ENCODE data around the gene TNFRSF4. TPM values are rescaled to one million over a fixed set of nuclear protein-coding genes. Genes with fewer than 3 reads are reported as not detected.

TNFRSF4 gene
- total RNA-seq, 2 experiments from 2014 or later = 44.1 to 52.8 TPM

- no peaks in the 10 kb centered on the region for H3K27me3 Mint-ChIP-seq
- no peaks in the 10 kb centered on the region for H3K9me3 Mint-ChIP-seq
- peaks cover 3% of the 10 kb centered on the region for H3K4me1 Mint-ChIP-seq
- H3K27ac Mint-ChIP-seq = no peak overlapping the region
- ChIA-PET CTCF (interaction anchor here (1.9 kb wide), 1 partner anchor 10 kb away, joined by 4 read pairs; no protein-coding TSS in a partner anchor), POLR2A (no interaction called here)
- H3K36me3 Mint-ChIP-seq (ENCODE audit: low read depth) = no peaks in the 10 kb centered on the region
- no peak overlapping the region for H3K4me3 Mint-ChIP-seq
- DNase-seq = no peak
These were observed 48.0 kb downstream of the TNFRSF4 start for GRCh38 chr1:1165900-1166421.

GRCh38 chr1:1165485-1165884 lies 48.5 kb downstream of the TNFRSF4 start:
- H3K4me1 Mint-ChIP-seq = peaks cover 3% of the 10 kb centered on the region
- no peak for DNase-seq
- no peaks in the 10 kb centered on the region for H3K36me3 Mint-ChIP-seq (ENCODE audit: low read depth)
- H3K27me3 Mint-ChIP-seq = no peaks in the 10 kb centered on the region
- ChIA-PET POLR2A (no interaction called here), CTCF (interaction anchor here (1.9 kb wide), 1 partner anchor 9 kb away, joined by 4 read pairs; no protein-coding TSS in a partner anchor)
- no peak overlapping the region for H3K4me3 Mint-ChIP-seq
- no peaks in the 10 kb centered on the region for H3K9me3 Mint-ChIP-seq
- H3K27ac Mint-ChIP-seq = no peak overlapping the region

GRCh38 chr1:1164701-1165451 lies 49.1 kb downstream of the TNFRSF4 start:
- no peak overlapping the region for H3K4me3 Mint-ChIP-seq
- H3K9me3 Mint-ChIP-seq = no peaks in the 10 kb centered on the region
- no peak for DNase-seq
- ChIA-PET POLR2A (no interaction called here), CTCF (interaction anchor here (1.9 kb wide), 1 partner anchor 8 kb away, joined by 4 read pairs; no protein-coding TSS in a partner anchor)
- H3K27me3 Mint-ChIP-seq = no peaks in the 10 kb centered on the region
- no peaks in the 10 kb centered on the region for H3K4me1 Mint-ChIP-seq
- H3K36me3 Mint-ChIP-seq (ENCODE audit: low read depth) = no peaks in the 10 kb centered on the region
- no peak overlapping the region for H3K27ac Mint-ChIP-seq

GRCh38 chr1:1164361-1164700 lies 49.6 kb downstream of the TNFRSF4 start:
- no peak for DNase-seq
- Mint-ChIP-seq H3K27me3 (no peaks in the 10 kb centered on the region), H3K4me3 (no peak overlapping the region), H3K27ac (no peak overlapping the region), H3K9me3 (no peaks in the 10 kb centered on the region), H3K36me3 (ENCODE audit: low read depth) (no peaks in the 10 kb centered on the region), H3K4me1 (no peaks in the 10 kb centered on the region)
- ChIA-PET POLR2A (no interaction called here), CTCF (interaction anchor here (1.9 kb wide), 1 partner anchor 8 kb away, joined by 4 read pairs; no protein-coding TSS in a partner anchor)

GRCh38 chr1:1163538-1164070 lies 50.3 kb downstream of the TNFRSF4 start:
- H3K36me3 Mint-ChIP-seq (ENCODE audit: low read depth) = no peaks in the 10 kb centered on the region
- POLR2A ChIA-PET = no interaction called here
- CTCF ChIA-PET = no interaction called here

GRCh38 chr1:1162597-1163537 lies 51.1 kb downstream of the TNFRSF4 start:
- Mint-ChIP-seq H3K4me3 (no peak overlapping the region), H3K27me3 (no peaks in the 10 kb centered on the region), H3K27ac (no peak overlapping the region), H3K9me3 (no peaks in the 10 kb centered on the region), H3K4me1 (peaks cover 6% of the 10 kb centered on the region), H3K36me3 (ENCODE audit: low read depth) (no peaks in the 10 kb centered on the region)
- DNase-seq = no peak
- ChIA-PET CTCF (interaction anchor here (1.0 kb wide), 1 partner anchor 9 kb away, joined by 3 read pairs; no protein-coding TSS in a partner anchor), POLR2A (no interaction called here)

More at GRCh38 chr1:1163538-1164070, 50.3 kb downstream of the TNFRSF4 start:
- H3K4me3 Mint-ChIP-seq = no peak overlapping the region
- no peaks in the 10 kb centered on the region for H3K9me3 Mint-ChIP-seq
- no peak overlapping the region for H3K27ac Mint-ChIP-seq
- no peak for DNase-seq
- H3K27me3 Mint-ChIP-seq = no peaks in the 10 kb centered on the region
- H3K4me1 Mint-ChIP-seq = peaks cover 6% of the 10 kb centered on the region

- ChIA-PET CTCF (no interaction called here), POLR2A (no interaction called here)
- Mint-ChIP-seq H3K27me3 (no peaks in the 10 kb centered on the region), H3K36me3 (ENCODE audit: low read depth) (no peaks in the 10 kb centered on the region), H3K27ac (no peak overlapping the region), H3K4me3 (no peak overlapping the region), H3K4me1 (peaks cover 8% of the 10 kb centered on the region), H3K9me3 (no peaks in the 10 kb centered on the region)
- no peak for DNase-seq
These were observed 52.3 kb downstream of the TNFRSF4 start for GRCh38 chr1:1161683-1162079.

Small RNAs within 50 kb of the gene (microRNA-seq; reads per million reads assigned to microRNA genes)
- gene MIR200A (ENCODE audit: borderline microRNAs expressed, borderline replicate concordance) (4.8 reads per million, percentile 26 among the genes with 10 or more reads in this experiment), gene MIR200B (ENCODE audit: borderline microRNAs expressed, borderline replicate concordance) (4.8 reads per million, percentile 26 among the genes with 10 or more reads in this experiment), gene MIR429 (ENCODE audit: borderline microRNAs expressed, borderline replicate concordance) (2.1 reads per million, percentile 5 among the genes with 10 or more reads in this experiment)

Other genes with a start within 250 kb of the TNFRSF4 start
- 1 to 10 TPM; 3.2 TPM for gene PLEKHN1, start 247.7 kb downstream of the TNFRSF4 start, total RNA-seq
- not detected for gene PERM1, start 232.1 kb downstream of the TNFRSF4 start, total RNA-seq
- gene HES4, start 214.1 kb downstream of the TNFRSF4 start, total RNA-seq = under 1 TPM; 0.42 to 0.46 TPM
- gene ISG15, start 200.7 kb downstream of the TNFRSF4 start, total RNA-seq = 100 to 1,000 TPM; 237 to 332 TPM
- gene AGRN, start 194.0 kb downstream of the TNFRSF4 start, total RNA-seq = 1 to 10 TPM; 7.4 to 8.3 TPM
- gene RNF223, start 139.8 kb downstream of the TNFRSF4 start, total RNA-seq = not detected
- gene C1orf159, start 98.1 kb downstream of the TNFRSF4 start, total RNA-seq = 10 to 100 TPM; 18.0 to 22.0 TPM
- gene TTLL10, start 40.3 kb downstream of the TNFRSF4 start, total RNA-seq = under 1 TPM; 0.15 to 0.27 TPM
- gene TNFRSF18, start 7.6 kb downstream of the TNFRSF4 start, total RNA-seq = 10 to 100 TPM; 26.0 to 33.9 TPM
- gene SDF4, start 17.8 kb upstream of the TNFRSF4 start, total RNA-seq = 10 to 100 TPM; 81.7 to 91.4 TPM
- 10 to 100 TPM; 15.8 to 19.2 TPM for gene B3GALT6, start 18.1 kb upstream of the TNFRSF4 start, total RNA-seq
- gene C1QTNF12, start 32.6 kb upstream of the TNFRSF4 start, total RNA-seq = 1 to 10 TPM; 1.2 to 1.4 TPM
- gene UBE2J2, start 59.7 kb upstream of the TNFRSF4 start, total RNA-seq = 10 to 100 TPM; 63.4 to 63.7 TPM
- 1 to 10 TPM; 5.1 to 6.6 TPM for gene SCNN1D, start 66.3 kb upstream of the TNFRSF4 start, total RNA-seq
- gene ACAP3, start 93.8 kb upstream of the TNFRSF4 start, total RNA-seq = 10 to 100 TPM; 69.5 to 92.1 TPM
- 10 to 100 TPM; 18.9 to 24.4 TPM for gene PUSL1, start 94.4 kb upstream of the TNFRSF4 start, total RNA-seq
- 100 to 1,000 TPM; 123 to 126 TPM for gene INTS11, start 110.5 kb upstream of the TNFRSF4 start, total RNA-seq
- gene CPTP, start 110.6 kb upstream of the TNFRSF4 start, total RNA-seq = 10 to 100 TPM; 25.2 to 27.6 TPM
- 1 to 10 TPM; 3.1 to 3.7 TPM for gene TAS1R3, start 117.1 kb upstream of the TNFRSF4 start, total RNA-seq
- 10 to 100 TPM; 33.0 to 34.0 TPM for gene DVL1, start 135.3 kb upstream of the TNFRSF4 start, total RNA-seq
- gene MXRA8, start 144.4 kb upstream of the TNFRSF4 start, total RNA-seq = under 1 TPM; 0.15 to 0.30 TPM
- gene AURKAIP1, start 161.1 kb upstream of the TNFRSF4 start, total RNA-seq = 100 to 1,000 TPM; 101 to 125 TPM
- gene CCNL2, start 185.2 kb upstream of the TNFRSF4 start, total RNA-seq = 100 to 1,000 TPM; 122 to 131 TPM
- 100 to 1,000 TPM in 1 of 2 experiments, 10 to 100 TPM in 1; 98.6 to 107 TPM for gene MRPL20, start 193.1 kb upstream of the TNFRSF4 start, total RNA-seq
- gene ANKRD65, start 207.1 kb upstream of the TNFRSF4 start, total RNA-seq = not detected
- under 1 TPM; 0.10 to 0.12 TPM for gene VWA1, start 221.5 kb upstream of the TNFRSF4 start, total RNA-seq
- gene ATAD3C, start 235.5 kb upstream of the TNFRSF4 start, total RNA-seq = under 1 TPM; 0.17 to 0.69 TPM